HG02763 (cell line): ENCODE data around the gene LINC00237.

Experiments
- ATAC-seq: cut with Tn5 transposase; IDR thresholded peaks from one replicate; pipeline ENCODE4 v1.9.1; 2021; ENCODE audit warnings: mild to moderate bottlenecking, moderate library complexity; ENCODE audit not compliant: unreplicated experiment

Gene LINC00237

GRCh38 chr20:21125849-21126580 is 19.9 kb upstream of the LINC00237 start, which contains the start of gene KIZ:
Gene KIZ (plus strand): TSS chr20:21126082. CDS start chr20:21126116, 34 bp downstream.
- ATAC-seq = peak; percentile 97

DNA sequence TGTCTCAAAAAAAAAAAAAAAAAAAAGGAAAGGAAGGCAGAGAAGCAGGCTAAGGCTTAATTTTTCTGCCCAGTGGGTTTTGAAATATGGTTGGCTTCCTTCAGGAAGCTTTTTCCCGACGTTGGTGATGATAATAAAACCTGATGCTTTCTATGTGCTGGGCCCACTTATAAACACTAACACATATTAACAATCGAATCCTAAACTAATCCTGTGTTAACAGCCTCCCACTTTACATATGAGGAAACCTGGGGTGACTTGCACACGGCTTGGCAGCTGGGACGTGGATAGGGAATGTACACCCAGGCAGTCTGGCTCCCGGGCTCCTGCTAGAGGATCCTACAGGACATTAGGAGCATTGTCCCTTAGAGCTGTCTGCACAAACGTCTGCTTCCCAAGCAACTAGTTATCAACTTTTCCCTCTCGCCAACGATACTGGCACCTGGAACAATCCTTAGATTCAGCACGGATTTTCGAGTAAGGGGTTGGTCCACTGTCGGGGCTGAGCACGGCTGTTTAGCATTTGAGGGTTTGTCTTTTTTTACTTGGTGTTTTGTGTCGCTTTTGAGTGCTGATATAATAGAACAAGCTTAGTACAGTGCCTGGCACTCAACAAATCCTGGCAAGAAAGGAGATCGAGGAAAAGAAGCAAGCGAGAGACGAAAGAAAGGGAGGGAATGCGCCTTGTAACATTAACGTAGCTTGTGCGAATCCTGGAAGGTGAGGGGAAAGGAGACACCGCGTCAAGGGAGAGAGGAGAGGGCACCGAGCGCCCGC is 19.1 kb upstream of the LINC00237 start:
- ATAC-seq = peak; percentile 19

DNA sequence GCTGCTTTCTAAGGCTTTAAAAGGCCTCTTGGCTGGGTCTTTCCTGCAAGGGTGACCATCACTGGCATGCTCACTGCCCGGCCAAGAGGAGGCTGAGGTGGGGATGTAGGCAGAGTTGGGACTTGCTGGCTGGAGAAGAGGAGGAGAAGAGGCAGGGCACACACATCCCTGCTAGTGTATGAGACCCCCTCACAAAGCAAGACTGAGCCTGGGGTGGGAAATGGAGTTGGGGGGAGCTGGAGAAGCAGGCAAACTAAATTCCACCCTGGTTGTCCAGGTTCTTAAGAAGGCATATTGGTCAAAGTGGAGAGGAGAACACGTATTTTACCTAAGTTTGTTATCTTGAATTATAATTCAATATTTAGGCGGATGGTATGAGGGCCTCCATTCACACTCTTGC is 18.0 kb upstream of the LINC00237 start:
- no peak for ATAC-seq

DNA sequence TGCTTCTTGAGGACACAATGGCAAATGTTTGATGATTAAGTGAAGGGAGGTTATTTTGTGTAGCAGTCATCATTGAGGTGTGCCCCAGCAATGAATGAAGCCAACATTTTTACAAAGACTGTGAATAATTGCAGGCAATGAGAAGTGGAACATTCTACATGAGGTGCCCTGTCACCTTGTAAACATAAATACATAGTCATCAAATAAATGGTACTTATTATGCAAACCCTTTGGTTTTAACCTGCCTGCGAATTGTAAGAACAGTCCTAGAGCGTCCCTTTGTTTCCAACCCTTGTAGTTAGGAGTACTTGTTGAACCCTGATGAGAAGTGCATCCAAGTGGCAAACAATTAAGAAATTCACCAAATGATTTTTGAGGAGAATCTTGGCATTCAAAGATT is 12.6 kb upstream of the LINC00237 start:
- ATAC-seq = no peak

GRCh38 chr20:21118138-21118537 is 12.0 kb upstream of the LINC00237 start:
- ATAC-seq = no peak

DNA sequence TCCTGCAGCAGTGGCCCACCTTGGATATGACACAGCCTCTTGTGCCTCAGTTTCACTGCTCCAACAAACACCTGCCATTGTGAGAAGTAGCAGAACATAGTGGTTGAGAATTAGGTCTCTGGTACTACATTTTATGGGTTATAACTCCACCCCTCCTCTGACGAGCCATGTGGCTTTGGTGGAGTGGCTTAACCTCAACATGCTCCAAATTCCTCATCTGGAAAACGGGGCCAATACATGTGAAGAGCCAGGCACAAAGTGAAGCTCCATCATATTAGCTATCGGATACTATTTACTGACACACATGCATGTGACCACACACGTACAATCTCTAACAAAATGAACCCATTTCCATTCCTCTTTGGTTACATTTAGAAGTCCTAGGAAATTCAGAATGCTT is 11.4 kb upstream of the LINC00237 start:
- ATAC-seq = no peak

- no peak for ATAC-seq
Observed at GRCh38 chr20:21114584-21114983, 8.4 kb upstream of the LINC00237 start.

GRCh38 chr20:21113697-21114096 is 7.5 kb upstream of the LINC00237 start:
- no peak for ATAC-seq

DNA sequence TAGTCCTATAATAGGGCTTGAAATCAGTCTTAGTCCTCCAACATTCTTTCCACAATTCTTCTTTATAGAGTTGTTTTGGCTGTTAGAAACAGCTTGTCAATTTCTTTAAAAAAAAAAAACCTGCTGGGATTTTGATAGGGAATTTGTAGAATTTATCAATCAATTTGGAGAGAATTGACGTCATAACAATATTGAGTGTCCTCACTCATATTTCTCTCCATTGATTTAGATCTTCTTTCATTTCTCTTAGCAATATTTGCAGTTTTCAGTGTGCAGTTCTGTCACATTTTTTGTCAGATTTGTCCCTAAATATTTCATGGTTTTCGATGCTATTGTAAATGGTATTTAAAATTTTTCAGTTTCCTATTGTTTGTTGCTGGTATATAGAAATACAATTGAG is 5.3 kb upstream of the LINC00237 start:
- no peak for ATAC-seq

DNA sequence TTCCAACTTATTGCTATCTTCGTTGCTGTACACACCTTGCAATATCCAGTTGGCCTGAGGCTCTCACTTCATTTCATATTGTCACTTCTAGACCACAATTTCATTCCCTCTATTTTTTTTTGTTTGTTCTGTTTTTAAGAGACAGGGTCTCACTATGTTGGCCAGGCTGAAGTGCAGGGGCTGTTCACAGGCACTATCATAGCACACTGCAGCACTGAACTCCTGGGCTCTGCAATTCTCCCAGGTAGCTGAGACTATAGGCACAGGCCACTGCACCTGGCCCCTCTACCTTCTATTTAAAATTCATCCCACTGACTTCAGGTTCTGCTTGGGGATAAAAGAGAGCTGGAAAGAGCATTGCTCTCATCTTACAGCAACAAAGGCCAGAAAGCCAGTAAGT is 4.7 kb upstream of the LINC00237 start:
- no peak for ATAC-seq

DNA sequence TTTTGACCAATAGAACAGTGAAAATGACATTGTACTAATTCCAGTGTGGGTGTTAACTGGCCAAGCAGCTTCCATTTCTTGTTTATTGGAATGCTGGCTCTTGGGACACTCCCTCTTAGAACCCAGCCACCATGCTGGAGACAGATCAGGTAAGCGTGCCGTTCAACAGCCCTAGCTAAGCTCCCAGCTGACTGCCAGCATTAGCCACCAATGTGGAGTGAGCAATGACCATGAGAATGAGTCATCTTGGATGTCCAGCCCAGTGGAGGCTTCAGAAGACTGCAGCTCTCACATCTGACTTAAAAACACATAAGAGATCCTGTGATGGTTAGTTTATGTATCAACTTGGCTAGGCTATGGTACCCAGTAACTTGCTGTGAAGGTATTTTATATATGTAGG is 3.0 kb upstream of the LINC00237 start:
- no peak for ATAC-seq

- ATAC-seq = no peak
Observed at GRCh38 chr20:21105429-21106170, 558 bp downstream of the LINC00237 start.

GRCh38 chr20:21104921-21105320 is 1.2 kb downstream of the LINC00237 start:
- no peak for ATAC-seq

- ATAC-seq = no peak
Observed at GRCh38 chr20:21104466-21104761, 1.7 kb downstream of the LINC00237 start.

GRCh38 chr20:21103582-21104465 is 2.3 kb downstream of the LINC00237 start:
- ATAC-seq = no peak

GRCh38 chr20:21102603-21103311 is 3.4 kb downstream of the LINC00237 start:
- no peak for ATAC-seq

DNA sequence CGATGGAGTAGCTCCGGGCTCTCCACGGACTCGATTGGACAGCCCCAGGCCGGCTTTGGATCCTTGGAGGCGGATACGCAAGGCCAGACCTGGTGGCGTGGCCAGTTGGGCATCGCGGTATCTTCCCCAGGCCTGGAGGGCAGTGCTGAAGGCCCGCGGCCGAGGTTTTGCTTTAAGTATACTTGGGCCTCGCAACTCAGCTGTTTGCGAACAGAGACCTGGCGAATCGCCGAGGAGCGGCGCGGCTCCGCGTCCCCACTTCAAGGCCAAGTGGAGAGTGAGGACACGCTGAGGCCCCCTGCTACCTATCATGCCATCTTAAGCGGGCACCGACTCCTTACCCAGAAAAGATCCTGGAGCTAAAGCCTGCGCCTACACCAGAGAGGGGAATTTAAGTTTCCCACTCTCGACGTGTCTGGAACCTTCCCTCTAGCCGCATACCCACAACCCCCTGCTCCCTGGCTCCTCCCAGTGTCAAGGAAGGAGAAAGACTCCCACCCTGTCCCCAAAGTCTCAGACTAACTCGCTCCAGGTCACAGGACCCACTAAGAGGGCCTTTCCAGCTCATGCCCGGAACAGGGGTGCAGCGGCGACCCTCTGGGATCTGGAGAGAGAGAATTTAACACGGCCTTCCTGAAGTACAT is 4.1 kb downstream of the LINC00237 start:
- no peak for ATAC-seq

DNA sequence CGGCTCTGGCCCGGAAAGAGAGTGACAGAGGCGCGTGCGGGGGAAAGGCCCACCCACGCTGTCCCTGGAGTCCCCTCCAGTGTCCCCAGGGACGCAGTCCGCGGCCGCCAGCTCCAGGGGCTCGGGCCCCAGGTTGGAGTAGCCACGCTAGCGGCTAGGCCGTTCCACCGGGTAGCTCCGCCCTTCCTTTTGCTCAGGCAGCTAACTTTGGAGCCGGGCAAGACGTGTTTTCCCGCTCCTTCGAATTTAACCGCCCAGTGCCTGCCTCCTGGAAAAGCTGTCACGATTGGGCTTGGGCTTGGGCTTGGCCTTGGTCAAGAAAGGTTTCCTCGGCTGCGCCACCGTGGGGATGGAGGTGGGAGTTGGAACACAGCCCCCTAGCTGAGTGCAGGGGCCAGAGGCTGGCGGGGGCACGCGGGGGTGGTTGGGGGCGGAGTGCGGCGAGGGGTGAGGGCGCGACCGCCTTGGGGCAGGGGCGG is 4.7 kb downstream of the LINC00237 start:
- ATAC-seq = no peak

GRCh38 chr20:21100578-21101452 is 5.3 kb downstream of the LINC00237 start:
- no peak for ATAC-seq
